Measurements from ENCODE around the gene SMG9.

The SMG9 gene

GRCh38 chr19:43719918-43720317 lies 34.8 kb downstream of the SMG9 start:
- DNase-seq, result no peak

GRCh38 chr19:43719378-43719868 lies 35.3 kb downstream of the SMG9 start:
- DNase-seq, result no peak

GRCh38 chr19:43718627-43719377 lies 36.0 kb downstream of the SMG9 start:
- no peak for DNase-seq

- no peak for DNase-seq
Measured at GRCh38 chr19:43715776-43716175, 39.0 kb downstream of the SMG9 start, which contains the start of gene IRGC. Gene IRGC, plus strand, starts transcription at chr19:43716076. Its CDS starts 2,483 bp downstream, at chr19:43718559.

GRCh38 chr19:43713208-43713607 lies 41.6 kb downstream of the SMG9 start:
- DNase-seq, result no peak

- no peak for DNase-seq
Measured at GRCh38 chr19:43711751-43712355, 42.9 kb downstream of the SMG9 start.

GRCh38 chr19:43708716-43709115 lies 46.0 kb downstream of the SMG9 start:
- DNase-seq, result no peak

GRCh38 chr19:43707158-43707712 lies 47.5 kb downstream of the SMG9 start:
- no peak for DNase-seq

- no peak for DNase-seq
Measured at GRCh38 chr19:43705729-43706128, 49.0 kb downstream of the SMG9 start.

GRCh38 chr19:43704002-43704705 lies 50.6 kb downstream of the SMG9 start:
- no peak for DNase-seq

GRCh38 chr19:43700395-43701000 lies 54.3 kb downstream of the SMG9 start:
- DNase-seq, result peak; percentile 40

- no peak for DNase-seq
Measured at GRCh38 chr19:43699506-43700394, 55.0 kb downstream of the SMG9 start.

- no peak for DNase-seq
Measured at GRCh38 chr19:43697295-43697694, 57.5 kb downstream of the SMG9 start.

GRCh38 chr19:43695985-43696704 lies 58.6 kb downstream of the SMG9 start:
- no peak for DNase-seq

- no peak for DNase-seq
Measured at GRCh38 chr19:43694553-43694952, 60.2 kb downstream of the SMG9 start.

- no peak for DNase-seq
Measured at GRCh38 chr19:43692877-43693276, 61.9 kb downstream of the SMG9 start.

GRCh38 chr19:43692385-43692784 lies 62.4 kb downstream of the SMG9 start:
- no peak for DNase-seq

GRCh38 chr19:43691755-43692154 lies 63.0 kb downstream of the SMG9 start:
- DNase-seq, result no peak

- no peak for DNase-seq
Measured at GRCh38 chr19:43690890-43691289, 63.9 kb downstream of the SMG9 start.

GRCh38 chr19:43690444-43690843 lies 64.3 kb downstream of the SMG9 start:
- DNase-seq, result no peak

- DNase-seq, result no peak
Measured at GRCh38 chr19:43688059-43688701, 66.6 kb downstream of the SMG9 start.
